Measurements from ENCODE around the gene SBNO2.
"Not testable (repeated sequence)": the region's sequence is repeated elsewhere in the genome, so short reads cannot be mapped to it uniquely, and the experiment has no call there.

SBNO2 gene

DNA sequence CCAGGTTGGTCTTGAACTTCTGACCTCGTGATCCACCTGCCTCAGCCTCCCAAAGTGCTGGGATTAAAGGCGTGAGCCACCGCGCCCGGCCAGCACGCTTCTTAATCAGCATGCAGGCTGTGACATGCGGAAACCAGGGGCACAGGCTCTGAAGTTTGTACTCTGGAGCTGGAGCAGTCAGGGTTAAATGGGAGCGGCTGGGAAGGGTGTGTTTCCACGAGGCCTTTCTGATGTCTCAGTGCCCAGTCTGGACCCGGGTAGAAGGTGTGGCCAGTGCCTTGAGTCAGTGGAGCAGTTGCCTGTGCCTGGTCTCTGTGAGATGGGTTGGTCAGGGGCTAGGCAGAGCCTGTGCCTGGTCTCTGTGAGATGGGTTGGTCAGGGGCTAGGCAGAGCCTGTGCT is 34.8 kb upstream of the SBNO2 start:
- DNase-seq (ENCODE audit: low spot score): not testable (repeated sequence)

DNA sequence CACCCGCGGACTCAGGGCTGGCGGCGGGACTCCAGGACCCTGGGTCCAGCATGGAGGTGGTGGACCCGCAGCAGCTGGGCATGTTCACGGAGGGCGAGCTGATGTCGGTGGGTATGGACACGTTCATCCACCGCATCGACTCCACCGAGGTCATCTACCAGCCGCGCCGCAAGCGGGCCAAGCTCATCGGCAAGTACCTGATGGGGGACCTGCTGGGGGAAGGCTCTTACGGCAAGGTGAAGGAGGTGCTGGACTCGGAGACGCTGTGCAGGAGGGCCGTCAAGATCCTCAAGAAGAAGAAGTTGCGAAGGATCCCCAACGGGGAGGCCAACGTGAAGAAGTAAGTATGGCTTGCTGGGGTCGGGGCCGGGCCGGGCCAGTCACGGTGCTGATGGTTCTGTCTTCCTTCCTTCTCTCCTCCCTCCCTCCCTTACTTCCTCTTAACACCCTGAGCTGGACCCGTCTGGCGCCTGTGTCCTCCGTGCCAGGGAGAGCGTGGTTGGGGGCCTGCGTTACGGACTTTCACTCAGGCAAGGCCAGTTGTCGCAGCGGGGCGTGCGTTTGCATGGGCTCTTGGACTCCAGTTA is 32.9 kb upstream of the SBNO2 start:
- DNase-seq (ENCODE audit: low spot score): no peak

DNA sequence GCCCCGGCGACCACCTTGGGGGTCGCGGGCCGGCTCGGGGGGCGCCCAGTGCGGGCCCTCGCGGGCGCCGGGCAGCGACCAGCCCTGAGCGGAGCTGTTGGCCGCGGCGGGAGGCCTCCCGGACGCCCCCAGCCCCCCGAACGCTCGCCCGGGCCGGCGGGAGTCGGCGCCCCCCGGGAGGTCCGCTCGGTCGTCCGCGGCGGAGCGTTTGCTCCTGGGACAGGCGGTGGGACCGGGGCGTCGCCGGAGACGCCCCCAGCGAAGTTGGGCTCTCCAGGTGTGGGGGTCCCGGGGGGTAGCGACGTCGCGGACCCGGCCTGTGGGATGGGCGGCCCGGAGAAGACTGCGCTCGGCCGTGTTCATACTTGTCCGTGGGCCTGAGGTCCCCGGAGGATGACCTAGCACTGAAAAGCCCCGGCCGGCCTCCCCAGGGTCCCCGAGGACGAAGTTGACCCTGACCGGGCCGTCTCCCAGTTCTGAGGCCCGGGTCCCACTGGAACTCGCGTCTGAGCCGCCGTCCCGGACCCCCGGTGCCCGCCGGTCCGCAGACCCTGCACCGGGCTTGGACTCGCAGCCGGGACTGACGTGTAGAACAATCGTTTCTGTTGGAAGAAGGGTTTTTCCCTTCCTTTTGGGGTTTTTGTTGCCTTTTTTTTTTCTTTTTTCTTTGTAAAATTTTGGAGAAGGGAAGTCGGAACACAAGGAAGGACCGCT is 32.2 kb upstream of the SBNO2 start:
- no peak for DNase-seq (ENCODE audit: low spot score)

DNA sequence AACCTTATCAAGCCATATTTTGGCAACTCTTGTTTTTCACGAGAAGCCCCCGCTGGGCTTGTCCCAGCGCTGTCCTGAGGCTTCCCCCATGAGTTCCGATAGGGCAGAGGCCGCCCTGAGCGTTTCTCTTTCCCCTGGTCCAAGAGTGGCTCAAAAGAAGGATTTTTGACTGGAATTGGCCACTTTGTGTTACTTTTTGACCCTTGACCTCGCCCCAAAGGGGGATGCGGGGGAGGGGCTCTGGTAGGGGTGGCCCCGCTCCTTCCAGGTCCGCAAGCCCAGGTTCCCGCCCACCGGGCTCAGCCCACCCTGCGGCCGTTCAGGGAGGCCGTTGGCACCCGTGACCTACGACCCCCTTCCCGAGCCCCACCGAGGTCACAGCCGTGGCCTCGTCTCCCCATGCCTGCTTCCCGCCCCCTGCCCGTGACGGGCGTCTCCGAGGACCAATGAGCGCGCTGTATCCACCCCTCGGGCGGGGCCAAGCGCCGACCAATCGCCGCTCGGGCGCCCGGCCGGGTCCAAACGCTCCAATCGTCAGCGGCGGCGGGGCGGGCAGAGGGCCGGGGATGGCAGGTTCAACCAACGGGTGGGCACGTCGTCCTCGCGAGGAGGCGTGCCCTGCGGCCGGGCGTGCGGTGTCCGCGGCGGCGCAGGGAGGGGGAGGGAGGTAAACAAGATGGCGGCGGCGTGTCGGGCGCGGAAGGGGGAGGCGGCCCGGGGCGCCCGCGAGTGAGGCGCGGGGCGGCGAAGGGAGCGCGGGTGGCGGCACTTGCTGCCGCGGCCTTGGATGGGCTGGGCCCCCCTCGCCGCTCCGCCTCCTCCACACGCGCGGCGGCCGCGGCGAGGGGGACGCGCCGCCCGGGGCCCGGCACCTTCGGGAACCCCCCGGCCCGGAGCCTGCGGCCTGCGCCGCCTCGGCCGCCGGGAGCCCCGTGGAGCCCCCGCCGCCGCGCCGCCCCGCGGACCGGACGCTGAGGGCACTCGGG is 31.3 kb upstream of the SBNO2 start, which contains the start of gene STK11:
Gene STK11 (plus strand): TSS at position 665 of the 986 bp plus-strand sequence. CDS start 1,136 bp downstream, outside the sequence.
- peak; percentile 93 for DNase-seq (ENCODE audit: low spot score)

DNA sequence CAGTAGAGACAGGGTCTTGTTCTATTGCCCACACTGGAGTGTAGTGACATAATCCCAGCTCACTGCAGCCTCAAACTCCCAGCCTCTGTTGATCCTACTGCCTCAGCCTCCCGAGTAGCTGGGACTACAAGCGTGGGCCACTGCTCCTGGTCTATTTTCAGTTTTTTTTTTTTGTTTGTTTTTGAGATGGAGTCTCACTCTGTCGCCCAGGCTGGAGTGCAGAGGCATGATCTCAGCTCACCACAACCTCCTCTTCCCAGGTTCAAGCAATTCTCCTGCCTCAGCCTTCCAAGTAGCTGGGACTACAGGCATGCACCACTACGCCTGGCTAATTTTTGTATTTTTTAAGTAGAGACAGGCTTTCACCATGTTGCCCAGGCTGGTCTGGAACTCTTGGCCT is 26.5 kb upstream of the SBNO2 start:
- DNase-seq (ENCODE audit: low spot score): not testable (repeated sequence)

DNA sequence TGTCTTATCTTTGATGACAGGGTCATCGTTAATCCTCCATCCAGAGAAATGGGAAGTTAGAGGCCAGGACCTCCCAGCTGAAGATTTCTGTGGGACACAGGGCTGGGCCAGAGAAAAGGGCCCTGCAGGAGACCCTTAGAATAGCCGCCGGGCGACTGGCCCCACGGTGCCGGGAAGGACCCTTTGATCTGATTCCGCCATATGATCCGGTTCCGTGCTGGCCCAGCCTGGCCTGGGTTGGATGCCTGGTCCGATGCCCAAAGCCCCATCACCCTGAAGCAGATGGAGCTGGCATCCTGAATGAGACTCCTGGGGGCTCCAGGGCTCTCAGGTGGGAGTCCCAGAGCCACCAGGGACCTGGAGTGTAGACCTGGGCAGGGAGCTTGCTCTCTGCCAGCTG is 25.5 kb upstream of the SBNO2 start:
- DNase-seq (ENCODE audit: low spot score): no peak

DNA sequence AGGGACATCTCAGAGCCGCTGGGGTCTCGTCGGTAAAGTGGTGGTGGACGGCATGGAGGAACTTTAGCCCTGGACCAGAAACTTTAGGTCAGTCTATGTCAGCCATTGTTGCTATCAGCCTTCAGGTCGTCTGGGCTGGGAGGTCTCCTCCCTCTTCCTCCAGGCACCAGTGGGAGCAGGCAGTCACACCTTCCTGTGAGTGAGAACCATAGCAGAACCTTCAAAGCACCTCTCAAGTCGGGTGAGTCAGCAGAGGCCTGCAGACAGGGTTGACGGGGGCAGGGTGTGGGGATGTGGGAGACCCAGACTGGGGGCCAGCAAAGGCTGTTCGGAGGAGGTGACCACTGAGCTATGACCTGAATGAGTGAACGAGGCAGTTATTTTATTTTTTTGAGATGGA is 15.4 kb upstream of the SBNO2 start:
- DNase-seq (ENCODE audit: low spot score): no peak

DNA sequence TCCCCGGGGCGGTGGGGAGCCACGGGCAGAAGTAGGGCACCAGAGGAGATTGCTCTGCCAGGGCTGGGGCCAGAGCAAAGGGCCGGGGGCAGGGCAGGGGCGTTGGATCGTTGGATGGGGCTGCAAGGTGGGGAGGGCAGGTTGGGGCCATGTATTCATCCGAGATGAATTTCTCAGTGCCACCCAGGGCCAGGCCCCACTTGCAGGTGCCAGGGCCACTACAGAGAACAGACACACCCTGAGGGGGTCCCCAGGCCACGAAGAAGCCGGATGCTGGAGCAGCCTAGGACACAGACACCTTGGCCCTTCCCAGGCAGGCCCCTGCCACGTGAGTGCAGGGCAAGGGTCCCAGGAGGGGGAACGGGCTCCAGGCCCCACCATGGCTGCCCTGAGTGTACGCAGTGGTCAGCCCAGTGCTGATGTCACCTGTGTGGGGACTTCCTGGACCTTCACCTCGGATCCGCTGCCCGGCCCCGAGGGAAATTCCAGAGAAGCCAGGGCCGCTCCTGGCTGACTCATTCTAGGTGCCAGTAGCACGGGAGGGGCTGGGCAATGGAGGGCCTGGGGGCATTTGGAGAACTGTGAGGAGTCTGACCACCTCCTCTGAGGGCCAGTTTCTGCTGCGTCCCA is 9.6 kb upstream of the SBNO2 start:
- DNase-seq (ENCODE audit: low spot score): no peak

DNA sequence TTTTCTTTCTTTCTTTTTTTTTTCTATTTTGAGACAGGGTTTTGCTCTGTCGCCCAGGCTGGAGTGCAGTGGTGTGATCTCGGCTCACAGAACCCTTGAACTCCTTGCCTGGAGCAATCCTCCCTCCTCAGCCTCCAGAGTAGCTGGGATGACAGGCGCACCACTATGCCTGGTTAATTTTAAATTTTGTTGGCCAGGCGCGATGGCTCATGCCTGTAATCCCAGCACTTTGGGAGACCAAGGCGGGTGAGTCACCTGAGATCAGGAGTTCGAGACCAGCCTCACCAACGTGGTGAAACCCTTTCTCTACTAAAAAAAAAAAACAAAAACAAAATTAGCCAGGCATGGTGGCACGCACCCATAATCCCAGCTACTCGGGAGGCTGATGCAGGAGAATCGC is 8.7 kb upstream of the SBNO2 start:
- DNase-seq (ENCODE audit: low spot score): no peak

DNA sequence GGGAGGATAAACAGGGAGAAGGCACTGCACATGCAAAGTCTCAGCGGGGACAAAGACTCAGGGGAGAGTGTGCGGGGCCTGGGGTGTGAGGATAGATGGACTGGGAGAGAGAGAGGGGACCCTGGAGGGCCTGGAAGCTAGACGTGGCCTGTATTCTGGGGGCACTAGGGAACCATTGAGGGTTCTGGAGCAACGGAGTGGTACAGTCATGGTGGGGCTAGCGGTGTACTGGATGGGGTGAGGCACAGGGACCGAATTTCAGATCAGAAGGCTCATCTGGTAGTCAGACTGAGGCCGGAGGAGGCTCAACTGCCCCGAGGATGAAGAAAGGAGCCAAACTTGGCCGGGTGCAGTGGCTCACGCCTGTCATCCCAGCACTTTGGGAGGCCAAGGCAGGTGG is 8.0 kb upstream of the SBNO2 start:
- no peak for DNase-seq (ENCODE audit: low spot score)

DNA sequence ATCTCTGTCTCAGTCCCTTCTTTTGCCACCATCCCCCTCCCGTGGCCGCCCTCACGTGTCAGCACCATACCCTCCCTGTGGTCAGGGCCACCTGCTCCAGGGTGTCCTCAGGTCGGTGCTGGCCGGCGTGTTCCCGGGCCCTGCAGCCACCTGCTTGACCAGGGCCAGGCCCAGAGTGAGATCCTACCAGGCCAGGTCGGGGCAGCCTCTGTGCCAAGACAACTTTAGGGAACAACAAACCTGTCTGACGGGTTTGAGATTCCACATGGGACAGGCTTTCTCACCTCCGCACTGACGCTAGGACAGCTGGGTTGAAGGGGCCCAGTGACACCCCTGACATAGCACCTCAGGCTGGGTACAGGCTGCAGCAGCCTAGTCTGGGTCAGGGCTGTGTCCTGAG is 7.5 kb upstream of the SBNO2 start:
- DNase-seq (ENCODE audit: low spot score): no peak

DNA sequence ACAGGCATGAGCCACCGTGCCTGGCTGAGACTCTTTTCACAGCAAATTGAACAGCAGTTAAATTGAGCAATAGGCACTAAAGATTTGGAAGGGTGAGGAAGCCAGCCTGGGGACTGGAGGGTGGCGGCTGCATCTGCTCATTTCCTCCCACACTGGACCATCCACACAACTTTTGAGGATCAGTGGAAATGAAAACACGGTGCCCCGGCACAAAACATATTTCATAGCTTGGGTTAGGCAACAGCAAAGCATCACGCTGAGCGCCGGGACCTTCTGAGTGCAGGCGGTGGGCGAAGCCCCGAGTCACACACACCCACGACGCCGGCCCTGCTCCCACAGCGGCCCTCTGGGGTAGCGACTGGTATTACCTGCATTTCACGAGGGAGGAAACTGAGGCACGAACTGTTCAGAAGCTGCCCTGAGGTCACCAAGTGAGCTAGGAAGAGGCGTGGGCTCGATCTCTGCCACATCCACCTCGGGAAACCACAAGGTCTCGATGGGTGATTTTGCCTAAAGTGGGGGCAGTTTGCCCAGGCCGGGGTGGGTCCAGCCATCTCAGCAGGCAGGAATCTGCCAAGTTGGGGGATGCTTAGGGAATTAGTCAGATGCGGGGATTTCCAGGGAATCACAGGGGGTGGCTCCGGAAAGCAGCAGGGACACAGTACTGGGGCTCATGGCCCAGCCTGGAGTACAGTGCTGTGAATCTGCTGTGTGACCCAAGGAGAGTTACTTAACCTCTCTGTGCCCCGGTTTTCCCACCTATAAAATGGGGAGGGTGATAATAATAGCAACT is 3.5 kb upstream of the SBNO2 start:
- no peak for DNase-seq (ENCODE audit: low spot score)

DNA sequence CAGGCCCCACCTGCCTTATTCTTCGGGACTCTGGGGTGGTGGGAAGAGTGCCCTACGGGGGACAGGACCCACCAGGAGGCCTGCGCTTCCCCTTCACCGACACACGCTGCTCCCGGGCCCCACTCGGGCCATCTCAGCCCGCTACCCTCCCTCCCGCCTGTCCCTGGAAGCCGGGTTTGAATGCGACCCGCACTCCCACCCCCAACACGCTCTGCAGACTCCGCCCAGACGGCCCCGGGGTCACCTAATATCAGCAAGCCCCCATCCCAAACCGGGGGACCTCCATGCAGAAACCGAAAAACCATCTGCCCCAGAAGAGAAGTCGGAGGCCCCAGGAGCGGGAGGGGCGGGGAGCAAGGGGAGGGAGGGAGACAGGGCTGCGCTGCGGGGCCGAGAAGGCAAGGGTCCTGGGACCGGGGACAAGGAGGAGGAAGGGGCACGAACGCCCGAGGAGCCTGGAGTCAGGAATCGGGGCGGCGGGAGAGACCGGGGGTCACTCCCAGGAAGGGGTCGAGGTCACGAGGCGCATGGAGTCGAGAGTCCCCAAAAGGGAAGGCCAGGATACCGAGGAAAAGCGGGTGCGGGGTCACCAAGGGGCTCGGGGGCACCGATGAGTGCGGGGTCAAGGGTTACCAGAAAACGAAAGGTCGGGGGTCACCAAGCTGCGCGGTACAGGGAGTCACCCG is 766 bp downstream of the SBNO2 start:
- DNase-seq (ENCODE audit: low spot score): no peak

DNA sequence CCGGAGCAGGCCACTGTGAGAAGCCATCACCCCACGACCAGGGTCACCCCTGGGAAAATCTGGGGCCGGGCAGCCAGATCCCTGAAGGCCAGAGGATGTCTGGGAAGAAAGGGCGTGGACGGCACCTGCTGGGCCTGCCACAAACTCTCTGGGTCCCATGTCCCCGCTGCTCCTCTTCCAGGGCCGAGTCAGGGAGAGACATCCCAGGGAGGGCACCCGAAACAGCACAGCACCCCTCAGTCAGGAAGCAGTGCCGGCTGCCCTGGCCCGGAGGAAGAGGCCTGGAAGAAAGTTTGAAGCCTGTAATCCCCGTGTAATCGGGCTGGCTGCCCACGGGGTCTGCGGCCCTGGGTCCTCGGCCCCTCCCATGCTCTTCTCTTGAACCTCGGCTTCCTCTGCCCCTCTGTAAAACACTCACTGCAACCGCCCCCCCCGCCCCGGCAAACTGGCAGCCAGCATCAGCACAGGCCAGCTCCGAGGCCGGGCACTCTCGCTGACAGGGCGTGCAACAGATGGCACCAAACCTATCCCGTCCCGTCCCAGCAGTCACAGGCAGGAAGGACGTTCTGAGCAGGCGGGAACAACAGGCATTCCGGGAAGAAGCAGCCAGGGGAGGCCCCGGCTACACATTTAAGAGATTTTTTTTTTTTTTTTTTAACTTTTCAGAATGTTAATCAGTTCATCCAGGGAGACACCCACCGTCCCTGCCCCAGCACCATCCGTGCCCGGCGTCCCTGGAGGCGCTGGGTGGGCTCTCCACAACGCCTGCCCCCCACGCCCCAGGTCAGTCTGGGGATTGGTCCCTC is 1.5 kb downstream of the SBNO2 start:
- DNase-seq (ENCODE audit: low spot score): peak; percentile 46

DNA sequence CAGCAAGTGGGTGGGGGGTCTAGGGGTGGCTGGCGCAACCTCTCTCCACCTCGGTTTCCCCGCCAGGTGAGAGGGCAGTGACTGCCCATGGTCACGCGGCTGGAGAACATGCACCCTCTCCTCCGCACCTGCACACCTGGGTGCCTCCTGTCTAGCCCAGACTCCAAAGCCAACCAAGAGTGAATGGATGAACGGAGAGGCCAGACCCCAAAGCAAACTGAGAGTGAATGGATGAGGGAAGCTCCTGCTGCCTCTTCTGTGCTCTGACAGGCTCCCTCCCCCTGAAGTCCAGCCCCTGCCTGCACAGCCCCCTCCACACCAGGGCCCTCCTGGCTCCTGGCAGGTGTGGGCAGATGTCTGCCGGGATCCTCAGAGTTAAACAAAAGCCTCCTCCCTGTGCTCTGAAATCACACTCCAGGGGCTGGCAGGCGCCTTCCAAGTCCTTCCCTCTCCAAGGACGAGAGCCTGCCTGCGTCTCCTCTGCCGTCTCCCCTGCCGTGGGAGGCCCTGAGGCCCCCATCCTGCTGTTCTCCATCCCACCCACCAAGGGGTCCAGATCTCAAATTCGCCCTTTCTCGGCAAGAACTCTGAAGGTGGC is 2.2 kb downstream of the SBNO2 start:
- no peak for DNase-seq (ENCODE audit: low spot score)

DNA sequence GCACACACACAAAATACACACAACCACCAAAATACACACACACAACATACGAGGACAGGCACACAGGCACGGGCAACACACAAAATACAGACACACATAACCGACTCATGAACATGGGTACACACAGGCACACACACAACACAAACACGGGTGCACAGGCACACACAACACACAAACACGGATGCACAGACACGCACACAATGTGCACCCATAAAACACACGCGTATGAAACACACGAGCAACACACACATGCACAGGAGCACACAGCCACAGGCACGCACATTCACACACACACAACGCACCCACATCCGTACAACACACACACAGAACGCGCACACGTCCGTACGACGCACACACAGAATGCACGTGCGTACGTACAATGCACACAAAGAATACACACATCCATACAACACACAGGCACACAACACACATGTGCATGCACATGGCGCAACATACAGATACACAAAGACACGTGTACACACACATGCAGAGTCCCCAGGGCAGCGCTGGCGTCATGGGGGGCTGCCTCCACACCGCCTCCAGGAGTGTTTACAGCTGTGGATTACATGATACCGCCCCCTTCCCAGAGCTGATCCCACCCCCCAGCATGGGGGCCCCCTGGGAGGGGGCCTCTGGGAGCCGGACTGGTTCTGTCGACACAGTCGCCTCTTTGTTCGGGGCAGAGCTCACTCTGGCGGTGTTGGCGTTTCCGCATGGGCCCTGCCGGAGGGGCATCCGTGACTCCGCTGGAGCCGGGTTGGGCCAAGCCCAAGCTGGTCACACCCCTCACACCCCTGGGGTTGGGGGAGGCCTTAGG is 2.9 kb downstream of the SBNO2 start:
- no peak for DNase-seq (ENCODE audit: low spot score)

DNA sequence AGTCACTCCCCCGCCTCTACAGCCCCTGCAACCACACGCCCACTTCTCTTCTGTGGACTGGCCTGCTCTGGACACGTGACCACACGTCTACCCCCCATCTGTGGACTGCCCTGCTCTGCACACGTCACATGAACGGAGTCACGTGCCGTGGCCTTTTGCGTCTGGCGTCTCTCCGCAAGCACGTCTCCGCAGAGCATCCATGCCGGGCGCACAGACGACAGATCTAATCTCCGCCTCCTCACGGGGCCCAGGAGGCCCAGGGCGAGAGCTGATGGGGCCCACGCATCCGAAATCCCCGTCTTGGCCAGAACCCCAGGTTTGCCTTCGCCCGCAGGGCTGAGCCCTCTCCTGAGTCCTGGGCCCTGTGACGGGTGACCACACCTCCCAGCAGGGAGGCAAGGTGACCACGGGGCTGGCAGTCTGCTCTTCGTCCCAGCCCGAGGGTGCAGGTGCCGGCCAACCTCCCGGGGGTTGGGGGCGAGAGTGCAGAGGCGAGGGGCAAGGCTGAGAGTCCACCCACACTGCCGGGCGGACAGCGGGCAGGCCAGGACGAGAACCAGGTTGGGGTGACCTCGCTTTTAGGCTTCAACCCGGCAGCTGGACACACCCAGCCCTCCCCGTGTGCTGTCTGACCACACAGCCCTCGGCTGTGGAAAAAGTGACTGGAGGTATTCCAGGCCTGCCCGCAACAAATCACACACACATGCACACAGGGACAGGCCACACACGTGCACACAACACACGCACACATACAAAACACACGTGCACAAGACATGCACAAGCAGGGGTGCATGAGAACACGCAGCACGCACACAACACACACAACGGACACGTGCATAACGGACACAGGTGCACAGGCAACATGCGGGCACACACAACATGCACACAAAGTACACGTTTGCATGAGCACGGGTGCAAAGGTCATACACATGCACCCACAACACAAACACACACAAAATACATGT is 3.9 kb downstream of the SBNO2 start:
- DNase-seq (ENCODE audit: low spot score): no peak

DNA sequence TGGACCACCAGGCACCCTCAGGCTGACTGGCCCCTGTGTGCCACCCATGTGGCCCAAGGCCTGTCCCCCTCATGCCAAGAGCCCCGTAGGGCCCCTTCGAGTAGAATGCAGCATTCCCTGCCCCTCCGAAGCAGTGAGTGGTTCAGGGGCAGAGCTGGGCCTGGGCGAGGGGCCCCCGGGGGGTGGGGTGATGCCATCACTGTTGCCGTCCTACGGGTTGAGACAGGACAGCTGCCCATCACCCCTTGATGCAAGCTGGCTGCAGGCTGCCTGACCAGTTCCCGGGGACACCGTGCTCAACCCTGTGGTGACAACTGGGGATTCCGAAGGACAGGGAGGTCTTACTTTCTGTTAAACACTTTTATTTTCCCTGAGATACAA is 4.7 kb downstream of the SBNO2 start:
- no peak for DNase-seq (ENCODE audit: low spot score)

Data from kidney capillary endothelial cell (primary cell).